Stomach (tissue), 4 donors: ENCODE data around the gene TMED7.

Experiments used
- CTCF ChIP-seq, 7 experiments: fragments of 450-650 bp in 4 of 7; fragments of 200-600 bp in 3 of 7; sonication (generic) in 3 of 7; IDR thresholded peaks; one replicate each; pipeline ENCODE4 v1.5.1; 2016 to 2019; ENCODE audit warnings: antibody characterized with exemption in 7 of 7, control low read depth in 2 of 7, mild to moderate bottlenecking in 1 of 7
- EP300 ChIP-seq: sonication (generic); formaldehyde crosslinking; IDR thresholded peaks from one replicate; pipeline ENCODE4 v1.6.1; 2017; ENCODE audit warnings: antibody characterized with exemption
- POLR2A ChIP-seq, 4 donors: fragments of 450-650 bp; IDR thresholded peaks; one replicate each; pipeline ENCODE4 v1.6.1; 2016; ENCODE audit warnings: antibody characterized with exemption in 4 of 4, control low read depth in 2 of 4, mild to moderate bottlenecking in 1 of 4, moderate library complexity in 1 of 4
- POLR2AphosphoS5 ChIP-seq, 3 donors: sonication (generic); formaldehyde crosslinking; IDR thresholded peaks; one replicate each; pipeline ENCODE4 v1.6.1; 2016; ENCODE audit warnings: antibody characterized with exemption in 3 of 3

DNA sequence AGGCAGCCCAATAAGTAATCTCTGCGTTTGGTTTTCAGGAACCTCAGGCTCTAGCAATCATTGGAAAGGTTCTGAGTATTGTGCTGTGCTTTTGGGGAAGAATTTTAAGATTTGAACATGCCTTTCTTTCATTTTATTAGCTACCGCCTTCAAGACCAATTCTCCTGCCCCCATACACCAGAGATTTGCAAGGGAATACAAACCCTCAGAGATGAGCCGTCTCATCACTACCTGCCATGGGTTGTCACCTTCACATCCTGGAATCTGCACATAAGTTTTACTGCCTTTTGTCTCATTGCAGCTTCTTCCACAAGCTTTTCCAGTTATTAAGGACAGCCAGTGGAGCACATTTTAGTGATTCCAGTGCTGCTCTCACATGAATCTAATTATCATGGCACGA is 11.7 kb upstream of the TMED7 start:
- no peak for TF ChIP-seq CTCF (IDR thresholded peaks at IDR 0.05)
- no peak for TF ChIP-seq POLR2AphosphoS5 (IDR thresholded peaks at IDR 0.05)
- no peak for TF ChIP-seq POLR2A (IDR thresholded peaks at IDR 0.05)
- TF ChIP-seq EP300: no peak
